Glutamatergic neuron (in vitro differentiated cells): ENCODE measurements around the gene LDB1. TPM values are rescaled to one million over a fixed set of nuclear protein-coding genes. Genes with fewer than 3 reads are reported as not detected.

Experiments used
- DNase-seq: peaks from one replicate; pipeline ENCODE4 v3.0.0; 2022
- H3K27ac Mint-ChIP-seq: one replicate; pipeline ENCODE4 v1.8.0; 2020; ENCODE audit warnings: mild to moderate bottlenecking, mixed read lengths, inconsistent platforms; ENCODE audit not compliant: unreplicated experiment
- H3K27me3 Mint-ChIP-seq: one replicate; pipeline ENCODE4 v1.8.0; 2020; ENCODE audit warnings: mild to moderate bottlenecking, moderate library complexity, mixed read lengths, inconsistent platforms; ENCODE audit not compliant: unreplicated experiment
- H3K36me3 Mint-ChIP-seq: one replicate; pipeline ENCODE4 v1.8.0; 2020; ENCODE audit warnings: mild to moderate bottlenecking, mixed read lengths, inconsistent platforms; ENCODE audit not compliant: unreplicated experiment
- H3K4me1 Mint-ChIP-seq: one replicate; pipeline ENCODE4 v1.8.0; 2020; ENCODE audit warnings: mild to moderate bottlenecking, low read depth, mixed read lengths, inconsistent platforms; ENCODE audit not compliant: unreplicated experiment
- H3K4me3 Mint-ChIP-seq: one replicate; pipeline ENCODE4 v1.8.0; 2020; ENCODE audit warnings: mild to moderate bottlenecking, mixed read lengths, inconsistent platforms; ENCODE audit not compliant: unreplicated experiment
- H3K9me3 Mint-ChIP-seq: one replicate; pipeline ENCODE4 v1.8.0; 2020; ENCODE audit warnings: mild to moderate bottlenecking, moderate library complexity, mixed read lengths, inconsistent platforms; ENCODE audit not compliant: unreplicated experiment
- total RNA-seq: library from RNA; stranded (reverse); fragmentation: NEBNext Ultra II Directional; extraction: Animal tissue kit (Norgen Biotek cat#: 25700); gene quantifications from one replicate; pipeline ENCODE4 v1.2.1, GENCODE V29; 2021; ENCODE audit not compliant: unreplicated experiment
- TF ChIP-seq, protein P1 (sequence below): fragments of 200-600 bp; sonication (generic); IDR thresholded peaks from one replicate; pipeline ENCODE4 v1.5.0; 2021; ENCODE audit not compliant: partially characterized antibody, unreplicated experiment

LDB1 gene
- total RNA-seq, 1 donor from 2014 or later, result 310 TPM

DNA sequence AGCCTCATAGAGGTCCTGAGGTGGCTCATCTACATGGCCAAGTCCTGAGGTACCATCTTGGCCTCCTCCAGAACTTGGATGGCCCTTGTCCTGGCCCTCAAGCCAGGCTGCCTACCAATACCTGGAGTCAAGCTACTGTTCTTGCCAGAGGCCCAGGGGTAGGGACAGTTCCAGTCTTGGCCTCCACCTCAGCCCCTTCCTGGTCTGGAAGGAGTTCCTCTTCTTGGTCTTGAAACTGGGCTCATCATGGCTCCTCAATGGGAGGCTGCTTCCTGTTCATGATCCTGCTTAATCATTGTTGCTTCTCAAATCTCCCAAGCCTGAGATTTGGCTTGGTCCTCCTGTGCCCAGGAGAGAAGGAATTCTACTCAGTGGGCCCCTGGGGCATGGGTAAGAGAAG, 51.1 kb downstream of the LDB1 start:
- peaks cover 6% of the 10 kb centered on the region for H3K27me3 Mint-ChIP-seq
- no peak for DNase-seq
- peaks cover 12% of the 10 kb centered on the region for H3K4me1 Mint-ChIP-seq
- TF ChIP-seq, protein P1, sequence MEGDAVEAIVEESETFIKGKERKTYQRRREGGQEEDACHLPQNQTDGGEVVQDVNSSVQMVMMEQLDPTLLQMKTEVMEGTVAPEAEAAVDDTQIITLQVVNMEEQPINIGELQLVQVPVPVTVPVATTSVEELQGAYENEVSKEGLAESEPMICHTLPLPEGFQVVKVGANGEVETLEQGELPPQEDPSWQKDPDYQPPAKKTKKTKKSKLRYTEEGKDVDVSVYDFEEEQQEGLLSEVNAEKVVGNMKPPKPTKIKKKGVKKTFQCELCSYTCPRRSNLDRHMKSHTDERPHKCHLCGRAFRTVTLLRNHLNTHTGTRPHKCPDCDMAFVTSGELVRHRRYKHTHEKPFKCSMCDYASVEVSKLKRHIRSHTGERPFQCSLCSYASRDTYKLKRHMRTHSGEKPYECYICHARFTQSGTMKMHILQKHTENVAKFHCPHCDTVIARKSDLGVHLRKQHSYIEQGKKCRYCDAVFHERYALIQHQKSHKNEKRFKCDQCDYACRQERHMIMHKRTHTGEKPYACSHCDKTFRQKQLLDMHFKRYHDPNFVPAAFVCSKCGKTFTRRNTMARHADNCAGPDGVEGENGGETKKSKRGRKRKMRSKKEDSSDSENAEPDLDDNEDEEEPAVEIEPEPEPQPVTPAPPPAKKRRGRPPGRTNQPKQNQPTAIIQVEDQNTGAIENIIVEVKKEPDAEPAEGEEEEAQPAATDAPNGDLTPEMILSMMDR, result no peak
- H3K4me3 Mint-ChIP-seq, result no peak overlapping the region
- peaks cover 6% of the 10 kb centered on the region for H3K9me3 Mint-ChIP-seq
- no peaks in the 10 kb centered on the region for H3K36me3 Mint-ChIP-seq
- no peak overlapping the region for H3K27ac Mint-ChIP-seq

DNA sequence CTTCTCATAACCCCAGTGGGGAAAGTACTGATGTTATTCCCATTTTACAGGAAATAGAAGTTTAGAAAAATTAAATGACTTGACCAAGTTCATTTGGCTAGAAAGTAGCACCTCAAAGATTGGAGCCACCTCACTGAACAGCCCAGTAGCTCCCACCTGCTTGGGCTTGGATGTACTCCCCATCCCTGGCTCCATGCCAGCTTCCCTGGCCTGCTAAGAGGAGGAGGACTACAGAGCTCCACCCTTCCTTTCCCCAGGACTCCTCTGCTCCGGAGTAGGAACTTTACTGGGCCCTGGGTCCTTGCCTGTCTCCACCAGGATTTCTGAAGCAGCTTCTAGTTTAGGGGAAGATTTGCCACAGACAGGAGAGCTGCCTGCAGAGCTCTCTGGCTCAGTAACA, 52.0 kb downstream of the LDB1 start:
- Mint-ChIP-seq H3K4me1 (peaks cover 7% of the 10 kb centered on the region), H3K4me3 (no peak overlapping the region), H3K9me3 (peaks cover 7% of the 10 kb centered on the region), H3K27me3 (peaks cover 6% of the 10 kb centered on the region), H3K27ac (no peak overlapping the region), H3K36me3 (no peaks in the 10 kb centered on the region)
- TF ChIP-seq, protein P1, result no peak
- no peak for DNase-seq

DNA sequence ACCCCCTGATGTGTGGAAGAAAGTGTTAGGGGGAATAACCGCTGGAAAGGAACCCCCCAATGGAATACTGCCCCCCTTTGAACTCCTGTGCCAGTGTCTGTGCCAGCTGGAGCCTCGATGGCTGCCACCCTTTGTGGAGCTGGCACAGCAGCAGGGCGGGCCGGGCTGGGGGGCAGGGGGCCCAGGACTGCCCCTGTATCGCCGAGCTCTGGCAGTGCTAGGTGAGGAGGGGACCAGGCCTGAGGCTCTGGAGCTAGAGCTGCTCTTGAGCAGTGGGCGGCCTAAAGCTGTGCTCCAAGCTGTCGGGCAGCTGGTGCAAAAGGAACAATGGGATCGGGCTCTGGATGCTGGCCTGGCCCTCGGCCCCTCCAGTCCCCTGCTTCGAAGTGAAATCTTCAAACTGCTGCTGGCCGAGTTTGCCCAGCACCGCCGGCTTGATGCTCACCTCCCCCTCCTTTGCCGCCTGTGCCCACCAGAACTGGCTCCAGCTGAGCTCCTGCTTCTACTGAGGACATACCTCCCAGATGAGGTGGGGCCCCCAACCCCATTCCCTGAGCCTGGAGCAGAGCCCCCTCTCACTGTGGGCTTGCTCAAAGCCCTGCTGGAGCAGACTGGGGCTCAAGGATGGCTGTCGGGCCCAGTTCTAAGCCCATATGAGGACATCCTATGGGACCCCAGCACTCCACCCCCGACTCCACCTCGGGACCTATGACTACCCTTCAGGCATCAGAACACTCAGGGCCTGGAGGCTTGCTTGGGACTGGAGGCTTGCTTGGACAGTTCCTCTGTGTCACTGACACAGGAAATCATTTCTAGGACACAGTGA, 52.9 kb downstream of the LDB1 start:
- H3K36me3 Mint-ChIP-seq, result no peaks in the 10 kb centered on the region
- H3K9me3 Mint-ChIP-seq, result peaks cover 7% of the 10 kb centered on the region
- peaks cover 7% of the 10 kb centered on the region for H3K4me1 Mint-ChIP-seq
- peak overlapping the region; percentile 48 for H3K27ac Mint-ChIP-seq
- DNase-seq, result peak; percentile 43
- TF ChIP-seq, protein P1, result no peak
- peak overlapping the region; percentile 61 for H3K4me3 Mint-ChIP-seq
- H3K27me3 Mint-ChIP-seq, result peaks cover 6% of the 10 kb centered on the region

DNA sequence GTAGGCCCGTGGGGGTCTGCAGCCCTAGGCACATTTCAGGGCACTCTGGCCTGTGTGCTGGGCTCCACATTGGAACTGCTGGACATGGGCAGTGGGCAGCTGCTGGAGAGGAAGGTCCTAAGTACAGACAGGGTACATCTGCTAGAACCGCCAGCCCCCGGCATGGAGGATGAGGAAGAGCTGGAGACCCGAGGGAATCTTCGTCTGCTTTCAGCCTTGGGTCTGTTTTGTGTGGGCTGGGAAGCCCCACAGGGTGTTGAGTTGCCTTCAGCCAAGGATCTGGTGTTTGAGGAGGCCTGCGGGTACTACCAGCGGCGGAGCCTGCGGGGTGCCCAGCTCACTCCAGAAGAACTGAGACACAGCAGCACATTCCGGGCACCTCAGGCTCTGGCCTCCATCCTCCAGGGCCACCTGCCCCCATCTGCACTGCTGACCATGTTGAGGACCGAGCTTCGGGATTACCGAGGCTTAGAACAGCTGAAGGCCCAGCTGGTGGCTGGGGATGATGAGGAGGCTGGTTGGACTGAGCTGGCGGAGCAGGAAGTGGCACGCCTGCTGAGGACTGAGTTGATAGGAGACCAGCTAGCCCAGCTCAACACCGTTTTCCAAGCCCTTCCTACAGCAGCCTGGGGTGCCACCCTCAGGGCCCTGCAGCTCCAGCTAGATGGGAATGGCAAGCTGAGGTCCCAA, 53.6 kb downstream of the LDB1 start:
- Mint-ChIP-seq H3K4me3 (peak overlapping the region; percentile 89), H3K4me1 (peaks cover 7% of the 10 kb centered on the region), H3K27me3 (peaks cover 6% of the 10 kb centered on the region), H3K27ac (peak overlapping the region; percentile 85), H3K36me3 (no peaks in the 10 kb centered on the region), H3K9me3 (peaks cover 5% of the 10 kb centered on the region)
- DNase-seq, result no peak
- TF ChIP-seq, protein P1, result no peak
